Frontal cortex (tissue), 4 donors: ENCODE measurements around the gene OR6V1. TPM values are rescaled to one million over a fixed set of nuclear protein-coding genes. Genes with fewer than 3 reads are reported as not detected.
"Not testable (repeated sequence)": the region's sequence is repeated elsewhere in the genome, so short reads cannot be mapped to it uniquely, and the experiment has no call there.

Experiments used
- DNase-seq, 2 donors: peaks; one replicate each; pipeline ENCODE4 v3.0.0; 2012; ENCODE audit warnings: low spot score in 2 of 2
- FAIRE-seq: peaks from 2 replicates; lab custom pipeline; 2012; peaks lifted over from hg19 to GRCh38; lab: Jason Lieb, UNC
- total RNA-seq: library from RNA; depleted of rRNA; stranded (reverse); fragments of >200 nt; gene quantifications from one replicate; pipeline ENCODE4 v1.2.3, GENCODE V29; 2014
- donor health status: control.
- donor health status: control.
- donor health status: control.

Gene OR6V1
- total RNA-seq, 1 donor from 2014 or later, result not detected

DNA sequence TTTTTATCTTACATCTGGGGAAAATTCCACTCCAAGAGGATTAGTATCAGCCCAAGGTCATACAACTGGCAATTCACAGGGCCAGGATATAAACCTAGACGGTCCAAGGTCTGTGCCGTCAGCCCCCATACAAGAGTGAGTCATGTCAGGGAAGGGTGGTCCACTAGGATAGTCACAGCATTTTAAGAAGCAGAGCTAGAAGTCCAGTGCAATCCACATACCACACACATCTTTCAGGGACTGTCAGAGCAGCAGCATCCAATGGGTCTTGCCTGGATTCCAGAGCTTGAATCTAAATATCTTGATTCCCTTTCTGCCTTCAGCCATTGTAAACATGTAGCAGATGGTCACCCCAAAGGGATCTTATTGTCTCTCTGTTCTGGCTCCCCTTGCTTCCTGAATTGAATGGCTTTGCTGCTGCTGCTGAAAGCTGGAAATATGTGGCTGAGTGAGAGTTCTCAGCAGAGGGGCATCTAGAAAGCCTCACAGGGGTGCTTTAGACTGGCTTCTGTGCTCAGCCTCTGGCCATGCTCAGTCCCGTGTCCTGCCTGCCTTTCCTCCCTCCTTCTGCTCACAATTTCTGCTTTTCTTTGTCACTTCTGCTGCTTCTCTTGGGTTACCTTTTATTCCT is 9.9 kb upstream of the OR6V1 start:
- no peak for FAIRE-seq
- no peak for DNase-seq

DNA sequence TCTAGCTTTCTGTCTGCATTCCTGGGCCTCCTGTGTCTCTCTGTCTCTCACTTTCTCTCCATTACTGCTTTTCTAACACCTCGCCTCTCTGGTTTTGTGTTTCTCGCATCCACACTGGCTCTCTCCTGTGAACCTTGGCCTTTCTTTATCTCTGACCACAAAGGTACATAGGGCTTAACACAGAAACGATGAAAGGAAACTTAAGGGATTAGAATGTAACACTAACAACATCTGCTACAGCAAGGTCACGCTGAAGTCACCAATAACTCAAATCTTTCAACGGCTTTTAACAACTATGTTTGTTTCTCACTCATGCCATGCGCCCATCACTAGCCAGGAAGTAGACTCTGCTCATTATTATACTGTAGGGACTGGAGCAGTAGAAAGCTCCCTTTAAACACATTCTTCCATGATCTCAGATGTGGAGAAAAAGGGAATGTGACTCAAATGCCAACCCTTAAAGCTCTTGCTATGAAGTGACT is 9.3 kb upstream of the OR6V1 start:
- FAIRE-seq, result no peak

DNA sequence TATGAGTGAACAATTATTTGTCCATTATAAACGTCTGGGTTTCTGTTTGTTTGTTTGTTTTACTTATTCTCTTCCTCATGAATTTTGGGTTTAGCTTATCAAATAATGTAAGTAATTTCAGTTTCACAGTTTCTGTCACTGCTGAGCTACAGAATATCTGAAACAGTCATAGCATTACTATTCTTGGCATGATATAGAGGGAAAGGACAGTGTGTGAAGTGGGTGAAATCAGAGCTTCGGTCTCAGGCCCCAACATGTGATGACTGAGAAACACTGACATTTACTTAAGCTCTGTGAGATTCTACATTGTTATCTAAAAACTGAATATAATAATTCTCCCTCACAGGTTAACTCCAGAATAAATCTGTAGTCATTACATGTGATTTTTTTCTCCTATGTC is 8.8 kb upstream of the OR6V1 start:
- FAIRE-seq (no peak), DNase-seq (no peak)

More for the DNA sequence above, 9.3 kb upstream of the OR6V1 start:
- DNase-seq, result no peak

DNA sequence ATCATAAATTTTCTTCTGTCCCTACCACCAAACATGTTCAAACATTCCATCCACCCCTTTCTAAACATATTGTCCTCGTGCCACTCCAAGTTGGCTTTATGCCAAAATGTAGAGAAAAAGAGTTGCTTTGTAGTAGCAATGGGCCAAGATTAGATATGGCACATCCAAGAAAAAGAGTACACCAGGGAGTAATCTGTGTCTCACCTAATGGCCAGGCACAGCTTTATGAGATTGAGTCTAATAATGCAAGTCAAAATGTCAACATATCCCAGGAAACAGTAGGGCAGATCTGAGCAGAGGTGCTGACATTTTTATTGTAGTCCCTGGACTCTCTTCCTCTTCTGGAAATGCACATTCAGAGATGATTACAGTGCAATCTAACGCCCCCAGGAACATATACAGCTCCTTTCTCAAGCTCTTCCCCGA is 5.7 kb upstream of the OR6V1 start:
- no peak for FAIRE-seq

DNA sequence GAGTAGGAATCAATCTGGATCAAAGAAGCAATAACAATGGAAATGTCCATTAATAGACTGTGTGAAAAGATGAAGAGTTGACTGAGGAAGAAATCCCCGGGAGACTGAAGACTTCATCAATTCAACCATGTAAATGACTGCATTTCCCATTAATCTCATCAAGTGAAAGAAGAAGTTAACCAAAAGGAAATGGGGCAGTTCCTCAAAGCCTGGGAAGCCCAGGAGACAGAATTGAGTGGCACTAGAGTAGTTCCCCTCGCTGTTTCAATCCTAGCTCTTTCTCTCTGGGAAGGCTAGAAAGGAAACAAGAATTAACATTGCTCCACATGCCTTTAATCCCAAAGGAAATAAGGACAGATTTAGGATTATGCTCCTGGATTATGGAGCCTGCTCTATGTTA is 4.8 kb upstream of the OR6V1 start:
- no peak for FAIRE-seq
- DNase-seq, result no peak

More for the DNA sequence above, 5.7 kb upstream of the OR6V1 start:
- DNase-seq, result no peak

DNA sequence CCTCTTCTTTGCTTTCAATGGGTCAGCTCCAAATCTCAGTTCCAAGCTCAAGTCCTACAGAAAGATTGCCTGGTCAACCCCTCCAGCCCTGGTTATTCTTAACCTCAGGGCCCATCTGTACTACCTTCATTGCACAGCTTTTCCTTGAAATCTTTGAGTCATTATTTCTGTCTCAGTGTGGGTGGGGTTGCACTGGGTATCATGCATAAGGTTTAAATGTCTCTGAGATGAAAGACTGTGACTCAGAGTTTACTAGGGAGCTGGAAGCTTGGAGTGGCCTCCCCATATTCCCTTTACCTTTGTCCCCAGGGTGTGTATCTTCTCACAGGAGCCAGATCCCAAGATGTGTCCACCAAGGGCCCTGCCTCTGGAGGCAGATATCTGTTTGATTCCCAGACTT is 3.3 kb upstream of the OR6V1 start:
- DNase-seq, result no peak
- FAIRE-seq, result no peak

DNA sequence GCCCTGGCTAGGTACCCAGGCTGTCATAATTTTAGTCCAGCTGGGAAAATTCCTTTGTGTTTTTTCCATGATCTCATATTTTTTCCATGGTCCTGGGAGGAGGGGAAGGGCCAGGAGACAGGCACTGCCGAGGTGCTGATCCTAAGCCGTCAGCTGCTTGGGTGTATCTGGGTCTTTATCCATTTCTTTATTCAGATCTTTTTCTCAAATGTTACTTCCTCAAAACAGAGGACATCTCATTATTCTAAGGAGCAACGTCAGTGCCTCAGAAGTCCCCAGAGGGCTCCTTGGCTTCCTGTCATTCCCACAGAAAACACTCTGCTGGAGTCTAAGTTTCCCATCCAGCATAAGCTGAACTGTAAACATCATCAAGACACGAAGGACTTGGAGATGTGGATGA is 2.8 kb upstream of the OR6V1 start:
- DNase-seq, result no peak
- FAIRE-seq, result no peak

DNA sequence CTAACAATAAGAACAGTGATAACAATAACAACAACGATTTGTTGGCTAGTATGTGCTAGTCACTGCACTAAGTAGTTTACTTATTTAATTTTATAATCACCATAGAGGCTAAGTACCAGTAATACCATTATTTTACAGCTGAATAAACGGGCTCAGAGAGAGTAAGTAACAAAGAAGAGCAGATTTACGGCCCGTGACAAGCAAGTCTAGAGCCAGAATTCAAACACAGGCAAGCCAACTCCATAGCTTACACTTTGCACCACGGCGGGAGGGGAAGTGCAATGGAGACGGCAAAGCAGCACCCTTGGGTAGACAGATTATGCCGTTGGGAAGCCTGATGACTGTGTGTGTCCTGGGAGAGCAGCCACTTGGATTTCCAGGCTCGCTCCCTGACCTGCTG is 1.2 kb upstream of the OR6V1 start:
- no peak for DNase-seq
- no peak for FAIRE-seq

DNA sequence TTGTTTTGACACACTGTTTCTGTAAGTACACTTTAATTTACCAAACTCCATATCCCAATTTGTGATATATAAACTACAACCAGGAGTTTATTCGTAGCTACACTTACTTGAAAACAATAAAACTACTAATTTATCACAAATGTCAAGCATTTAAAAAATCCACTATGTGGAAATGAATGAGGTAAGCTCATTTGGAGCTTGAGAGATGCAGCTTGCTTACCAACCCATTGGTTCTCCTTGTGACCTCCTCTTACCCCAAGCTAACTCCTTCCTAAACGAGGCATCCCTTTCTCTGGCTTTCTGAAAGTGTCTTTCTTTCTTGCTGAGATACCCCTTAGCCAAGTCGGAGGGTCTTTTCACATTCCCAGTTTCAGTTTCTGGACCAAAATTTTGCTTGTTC is 2.5 kb downstream of the OR6V1 start:
- FAIRE-seq, result no peak

DNA sequence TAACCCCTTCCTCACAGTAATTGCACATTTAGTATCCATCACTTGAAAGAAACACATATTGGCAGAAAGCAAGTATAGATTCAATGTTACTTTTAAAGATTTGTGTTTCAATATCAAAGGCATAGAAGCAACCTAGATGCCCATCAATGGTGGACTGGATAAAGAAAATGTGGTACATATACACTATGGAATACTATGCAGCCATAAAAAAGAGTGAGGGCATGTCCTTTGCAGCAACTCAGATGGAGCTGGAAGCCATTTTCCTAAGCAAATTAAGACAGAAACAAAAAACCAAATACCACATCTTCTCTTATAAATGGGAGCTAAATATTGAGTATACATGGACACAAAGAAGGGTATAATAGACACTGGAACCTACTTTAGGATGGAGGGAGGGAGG is 3.6 kb downstream of the OR6V1 start:
- DNase-seq, result no peak
- no peak for FAIRE-seq

More for the DNA sequence above, 2.5 kb downstream of the OR6V1 start:
- no peak for DNase-seq

DNA sequence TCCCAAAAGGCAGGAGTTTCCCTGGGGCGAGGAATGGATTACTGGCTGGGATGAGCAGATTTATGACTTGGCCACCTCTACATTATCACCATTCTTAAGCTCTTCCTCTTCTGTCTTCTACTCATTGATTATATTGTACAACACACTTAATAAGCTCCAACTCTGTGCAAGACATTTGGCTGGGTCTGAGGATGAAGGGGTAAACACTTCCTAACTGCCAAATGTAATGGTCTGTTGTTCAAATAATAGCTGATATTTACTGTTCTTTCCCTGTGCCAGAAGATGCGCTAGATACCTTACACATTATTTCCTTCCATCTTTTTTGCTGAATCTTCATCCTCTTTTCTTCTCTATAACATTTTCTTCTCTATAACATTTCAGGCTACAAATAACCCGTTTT is 11.6 kb downstream of the OR6V1 start:
- no peak for FAIRE-seq
- no peak for DNase-seq

DNA sequence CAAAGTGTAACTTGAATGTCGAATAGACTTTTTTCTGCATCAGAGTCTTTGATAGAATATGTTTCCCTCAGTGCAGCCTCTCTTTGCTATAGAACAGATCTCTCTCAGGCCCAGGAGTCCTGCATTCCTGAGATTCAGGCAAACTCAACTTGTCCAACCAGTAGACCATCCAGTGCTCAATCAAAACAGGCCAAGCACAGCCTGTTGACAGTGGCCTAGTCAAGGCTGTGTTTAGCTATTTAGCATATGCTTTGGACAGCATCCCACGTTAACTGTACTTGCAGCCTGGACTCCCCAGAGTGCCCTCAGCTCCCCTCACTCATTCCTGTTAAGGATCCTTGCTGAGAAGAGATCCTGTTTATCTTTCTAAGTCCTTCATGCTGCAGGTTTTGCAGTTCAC is 16.3 kb downstream of the OR6V1 start:
- no peak for DNase-seq
- FAIRE-seq, result no peak

DNA sequence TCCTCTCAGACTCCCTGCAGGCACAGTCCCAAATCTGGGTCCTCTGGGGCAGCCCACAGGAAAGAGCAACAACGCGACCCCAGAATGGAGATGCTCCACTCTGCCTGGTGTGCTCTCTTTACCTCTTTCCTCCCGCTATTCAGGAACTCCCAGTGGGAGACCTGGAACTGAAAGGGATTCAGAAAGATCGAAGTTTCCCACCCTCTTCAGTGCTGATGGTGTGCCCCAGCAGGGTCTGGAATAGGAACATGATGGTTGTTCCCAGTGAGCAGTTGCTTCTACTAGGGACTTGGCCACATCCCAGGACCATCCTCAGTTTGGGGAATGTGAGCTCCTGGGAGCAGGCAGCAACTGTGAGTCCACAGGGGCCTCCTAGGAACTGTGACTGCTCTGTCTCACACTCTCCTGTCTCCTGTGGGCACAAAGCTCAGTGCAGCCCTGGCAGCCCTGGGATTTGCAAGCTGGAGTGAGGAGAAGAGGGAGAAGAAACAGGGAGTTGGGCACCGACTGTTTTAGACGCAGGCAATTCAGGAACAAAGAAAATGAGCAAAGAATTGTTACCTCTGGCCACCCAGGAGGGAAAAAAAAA is 17.9 kb downstream of the OR6V1 start:
- no peak for DNase-seq
- FAIRE-seq, result no peak

DNA sequence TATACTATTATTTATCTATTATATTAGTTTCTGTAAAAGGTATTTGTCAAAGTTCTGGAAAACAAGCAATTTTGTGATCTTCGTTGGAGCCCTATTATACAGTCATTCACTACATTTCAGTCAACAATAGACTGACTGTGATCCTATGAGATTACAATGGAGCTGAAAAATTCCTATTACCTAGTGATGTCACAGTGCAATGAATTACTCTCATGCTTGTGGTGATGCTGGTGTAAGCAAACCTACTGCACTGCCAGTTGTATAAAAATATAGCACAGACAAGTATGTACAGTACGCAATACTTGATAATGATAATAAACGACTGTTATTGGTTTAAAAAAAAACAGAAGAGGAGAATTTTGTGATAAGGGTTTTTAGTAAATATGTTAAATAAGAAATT is 21.4 kb downstream of the OR6V1 start:
- DNase-seq, result no peak
- no peak for FAIRE-seq

DNA sequence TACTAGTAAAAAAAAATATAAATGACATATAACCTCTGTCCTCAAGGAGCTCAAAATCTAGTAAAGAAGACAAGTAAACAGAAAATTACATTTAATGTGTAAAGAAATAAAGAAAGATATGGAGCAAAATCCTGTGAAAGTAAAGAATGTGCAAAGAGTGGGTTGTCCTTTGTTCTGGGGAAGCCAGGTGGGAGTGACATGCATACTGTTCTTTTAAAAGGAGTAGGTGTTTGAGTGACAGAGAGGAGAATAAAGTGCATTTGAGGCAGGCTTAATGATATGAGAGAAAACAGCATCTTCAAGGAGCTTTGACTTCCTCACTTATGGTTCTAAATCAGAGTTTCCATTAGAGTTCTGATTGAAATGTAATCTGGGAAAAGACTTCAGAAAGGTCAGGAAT is 22.0 kb downstream of the OR6V1 start:
- DNase-seq, result no peak
- FAIRE-seq, result no peak

DNA sequence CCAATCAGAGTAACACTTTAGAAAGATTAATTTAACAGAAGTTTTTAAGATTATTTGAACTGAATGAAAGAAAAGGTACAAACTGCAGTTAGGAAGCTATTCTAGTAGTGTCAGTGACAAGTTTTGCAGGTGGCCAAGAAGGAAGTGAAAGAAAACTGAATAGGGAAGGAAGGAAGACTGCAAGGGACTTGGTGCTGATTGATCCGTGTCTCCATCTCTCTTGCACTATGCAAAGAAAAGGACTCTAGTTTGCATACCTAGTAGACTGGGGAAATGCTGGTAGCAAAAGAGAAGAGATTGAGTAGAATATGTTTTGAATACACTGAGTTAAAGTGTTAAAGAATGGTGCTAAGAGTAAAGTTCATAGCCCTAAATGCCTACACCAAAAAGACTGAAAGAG is 33.0 kb downstream of the OR6V1 start:
- FAIRE-seq, result no peak
- DNase-seq, result no peak

DNA sequence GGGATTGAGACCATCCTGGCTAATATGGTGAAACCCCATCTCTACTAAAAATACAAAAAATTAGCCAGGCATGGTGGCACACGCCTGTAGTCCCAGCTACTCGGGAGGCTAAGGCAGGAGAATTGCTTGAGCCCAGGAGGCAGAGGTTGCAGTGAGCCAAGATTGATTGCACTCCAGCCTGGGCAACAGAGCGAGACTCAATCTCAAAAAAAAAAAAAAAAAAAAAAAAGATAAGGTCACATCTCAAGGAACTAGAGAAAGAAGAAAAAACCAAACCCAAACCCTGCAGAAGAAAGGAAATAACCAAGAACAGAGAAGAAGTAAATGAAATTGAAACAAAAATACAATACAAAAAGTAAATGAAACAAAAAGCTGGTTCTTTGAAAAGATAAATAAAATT is 33.5 kb downstream of the OR6V1 start:
- not testable (repeated sequence) for FAIRE-seq, DNase-seq

DNA sequence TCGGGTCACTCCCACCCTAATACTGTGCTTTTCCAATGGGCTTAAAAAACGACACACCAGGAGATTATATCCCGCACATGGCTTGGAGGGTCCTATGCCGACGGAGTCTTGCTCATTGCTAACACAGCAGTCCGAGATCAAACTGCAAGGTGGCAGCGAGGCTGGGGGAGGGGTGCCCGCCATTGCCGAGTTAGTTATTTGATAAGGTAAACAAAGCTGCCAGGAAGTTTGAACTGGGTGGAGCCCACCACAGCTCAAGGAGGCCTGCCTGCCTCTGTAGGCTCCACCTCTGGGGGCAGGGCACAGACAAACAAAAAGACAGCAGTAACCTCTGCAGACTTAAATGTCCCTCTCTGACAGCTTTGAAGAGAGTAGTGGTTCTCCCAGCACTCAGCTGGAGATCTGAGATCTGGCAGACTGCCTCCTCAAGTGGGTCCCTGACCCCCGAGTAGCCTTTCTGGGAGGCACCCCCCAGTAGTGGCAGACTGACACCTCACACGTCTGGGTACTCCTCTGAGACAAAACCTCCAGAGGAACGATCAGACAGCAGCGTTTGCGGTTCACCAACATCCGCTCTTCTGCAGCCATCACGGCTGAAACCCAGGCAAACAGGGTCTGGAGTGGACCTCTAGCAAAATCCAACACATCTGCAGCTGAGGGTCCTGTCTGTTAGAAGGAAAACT is 36.5 kb downstream of the OR6V1 start:
- FAIRE-seq, DNase-seq: not testable (repeated sequence)

DNA sequence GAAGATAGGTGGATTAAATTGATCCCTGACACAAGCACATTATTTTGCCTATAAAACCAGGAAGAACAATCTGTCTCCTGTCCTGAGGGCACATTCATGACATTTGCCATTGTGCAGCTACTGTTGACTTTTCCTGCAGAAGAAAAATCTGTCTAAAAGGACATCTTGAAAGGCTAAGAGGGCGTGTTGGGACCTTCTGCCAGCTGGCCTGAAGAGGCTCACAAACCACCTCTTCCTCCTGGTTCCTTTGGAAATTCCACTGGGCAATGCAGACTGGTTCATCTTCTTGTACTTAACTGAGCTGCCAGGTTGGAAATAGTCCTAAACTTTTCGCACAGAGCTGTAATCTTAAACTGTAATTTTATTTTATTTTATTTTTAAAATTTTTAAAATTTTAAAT is 44.0 kb downstream of the OR6V1 start:
- DNase-seq (no peak), FAIRE-seq (no peak)

DNA sequence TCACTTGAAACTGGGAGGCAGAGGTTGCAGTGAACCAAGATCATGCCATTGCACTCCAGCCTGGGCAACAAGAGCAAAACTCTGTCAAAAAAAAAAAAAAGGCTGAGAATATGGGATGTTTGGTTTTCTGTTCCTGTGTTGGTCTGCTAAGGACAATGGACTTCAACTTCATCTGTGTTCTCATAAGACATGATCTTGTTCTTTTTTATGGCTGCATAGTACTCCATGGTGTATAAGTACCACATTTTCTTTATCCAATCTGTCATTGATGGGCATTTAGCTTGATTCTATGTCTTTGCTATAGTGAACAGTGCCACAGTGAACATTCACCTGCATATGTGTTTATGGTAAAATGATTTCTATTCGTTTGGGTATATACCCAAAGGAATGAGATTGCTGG is 47.4 kb downstream of the OR6V1 start:
- FAIRE-seq, DNase-seq: not testable (repeated sequence)
